Activated CD8-positive, alpha-beta memory T cell treated with anti-CD3 and anti-CD28 coated beads for 1 hour (primary cell): Measurements from ENCODE around the gene ENOPH1.
"Not testable (repeated sequence)": the region's sequence is repeated elsewhere in the genome, so short reads cannot be mapped to it uniquely, and the experiment has no call there.

Experiments used
- DNase-seq, 2 donors: peaks; one replicate each; pipeline ENCODE4 v3.0.0-alpha.2; 2020; ENCODE audit warnings: low read depth in 1 of 2; ENCODE audit errors: extremely low read depth in 1 of 2

The ENOPH1 gene

GRCh38 chr4:82430193-82430963 is at the start of gene ENOPH1, which contains the start of gene HNRNPDL:
ENOPH1 (plus strand) TSS chr4:82430590; CDS start chr4:82430830, 240 bp downstream.
HNRNPDL (minus strand) TSS chr4:82430462; CDS start chr4:82429690, 772 bp downstream.
- DNase-seq: peak; percentile 90 to 95

DNA sequence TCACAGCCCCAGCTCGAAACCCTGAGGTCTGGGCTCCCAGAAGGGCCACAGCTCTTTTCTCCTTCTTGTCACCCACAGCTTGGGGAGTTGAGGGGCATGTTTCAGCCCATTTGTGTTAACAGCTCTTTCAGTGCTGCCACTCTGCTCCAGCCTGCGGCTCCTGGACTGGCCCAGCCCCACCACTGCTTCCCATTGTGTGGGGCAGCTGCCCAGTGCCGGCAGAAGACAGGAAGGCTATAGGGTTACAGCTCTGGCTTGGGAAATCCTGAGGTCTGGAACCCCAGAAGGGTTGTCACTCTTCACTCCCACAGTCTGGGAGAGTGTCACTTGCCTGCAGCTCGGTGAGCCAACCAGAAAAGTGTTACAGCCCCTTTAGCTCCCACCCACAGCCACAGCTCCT is 49.6 kb upstream of the ENOPH1 start:
- DNase-seq: no peak

GRCh38 chr4:82381235-82381634 is 49.2 kb upstream of the ENOPH1 start:
- DNase-seq: no peak

DNA sequence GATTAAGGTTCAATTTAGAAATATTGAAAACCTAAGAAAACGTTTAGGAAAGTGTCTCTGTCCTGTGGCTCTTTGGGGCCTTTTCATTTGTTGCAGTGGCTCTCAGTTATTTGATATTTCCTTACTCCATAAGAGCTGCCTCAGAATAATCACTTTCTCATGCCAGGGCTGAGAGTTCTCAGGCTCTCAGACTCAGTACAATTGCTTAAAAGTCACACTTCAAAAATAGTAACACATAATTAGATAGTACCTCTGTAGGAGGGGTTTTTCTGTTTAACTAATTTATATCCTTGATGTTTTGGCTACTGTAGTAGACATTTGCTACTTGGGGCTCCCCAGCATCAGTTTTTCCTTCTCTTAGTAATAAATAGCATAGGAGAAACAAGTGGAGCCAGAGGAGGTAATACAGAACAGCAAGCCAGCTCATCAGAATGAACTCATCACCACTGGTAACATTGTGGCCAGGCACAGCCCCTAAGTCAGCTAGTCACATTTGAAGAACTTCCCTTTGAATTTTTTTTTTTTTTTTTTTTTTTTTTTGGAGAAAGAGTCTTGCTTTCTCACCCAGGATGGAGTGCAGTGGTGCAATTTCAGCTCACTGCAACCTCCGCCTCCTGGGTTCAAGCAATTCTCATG is 48.6 kb upstream of the ENOPH1 start:
- no peak for DNase-seq

DNA sequence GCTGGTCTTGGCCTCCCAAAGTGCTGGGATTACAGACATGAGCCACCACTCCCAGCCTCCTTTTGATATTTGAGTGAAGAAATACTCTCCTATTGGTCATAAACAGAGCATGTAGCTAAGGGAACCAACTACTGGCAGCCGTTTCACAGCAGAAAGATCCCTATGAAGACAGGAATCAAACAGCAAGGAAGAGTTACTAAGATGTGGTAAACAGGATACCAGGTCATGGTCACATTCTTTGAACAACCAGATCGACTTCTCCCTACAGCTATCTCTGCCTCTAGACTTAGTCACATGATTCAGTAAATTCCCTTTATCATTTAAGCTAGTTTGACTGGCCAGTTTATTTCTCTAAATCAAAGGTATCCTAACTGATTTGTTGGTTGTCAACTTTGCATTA is 47.6 kb upstream of the ENOPH1 start:
- no peak for DNase-seq

DNA sequence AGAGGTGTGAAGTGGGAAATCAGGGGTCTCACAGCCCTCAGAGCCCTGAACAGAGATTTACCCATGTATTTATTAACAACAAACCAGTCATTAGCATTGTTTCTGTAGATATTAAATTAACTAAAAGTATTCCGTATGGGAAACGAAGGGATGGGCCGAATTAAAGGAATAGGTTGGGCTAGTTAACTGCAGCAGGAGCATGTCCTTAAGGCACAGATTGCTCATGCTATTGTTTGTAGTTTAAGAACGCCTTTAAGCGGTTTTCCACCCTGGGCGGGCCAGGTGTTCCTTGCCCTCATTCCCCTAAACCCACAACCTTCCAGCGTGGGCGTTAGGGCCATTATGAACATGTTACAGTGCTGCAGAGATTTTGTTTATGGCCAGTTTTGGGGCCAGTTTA is 44.1 kb upstream of the ENOPH1 start:
- DNase-seq: not testable (repeated sequence)

DNA sequence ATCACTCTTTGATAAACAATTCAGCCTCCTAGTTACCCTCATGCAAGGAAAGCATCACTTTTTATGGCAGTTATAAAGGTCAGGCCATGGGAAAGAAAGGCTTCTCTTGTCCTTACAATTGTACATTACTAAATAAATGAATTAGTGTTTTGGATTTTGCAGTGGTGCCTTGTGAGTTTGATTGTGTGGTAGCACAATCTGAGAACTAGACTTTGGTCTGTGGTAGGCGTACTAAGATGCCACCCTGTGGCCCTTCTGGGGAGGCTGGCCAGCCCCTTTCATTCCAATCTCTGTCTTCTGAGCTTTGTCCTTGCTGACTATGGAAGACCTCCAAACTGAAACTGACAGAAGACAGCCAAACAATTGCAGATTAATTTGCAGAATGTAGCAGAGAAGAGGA is 42.0 kb upstream of the ENOPH1 start:
- no peak for DNase-seq

GRCh38 chr4:82390061-82390460 is 40.3 kb upstream of the ENOPH1 start:
- DNase-seq: not testable (repeated sequence)

- DNase-seq: no peak
These were observed 35.5 kb upstream of the ENOPH1 start for GRCh38 chr4:82394896-82395295.

DNA sequence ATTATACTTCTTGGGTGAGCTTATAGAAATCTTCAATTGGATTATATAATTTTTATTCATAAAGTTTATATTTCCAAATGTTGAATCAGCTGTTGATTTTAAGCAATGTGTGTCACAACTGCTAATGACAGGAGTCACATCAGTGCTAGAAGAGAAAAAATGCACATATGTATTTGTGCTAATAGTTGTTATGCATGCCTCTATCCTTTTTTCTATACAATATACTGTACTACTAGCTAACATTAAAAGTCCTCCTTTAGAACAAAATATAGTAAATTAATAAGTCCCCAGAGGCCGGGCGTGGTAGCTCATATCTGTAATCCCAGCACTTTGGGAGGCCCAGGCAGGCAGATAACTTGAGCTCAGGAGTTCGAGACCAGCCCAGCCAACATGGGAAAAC is 32.9 kb upstream of the ENOPH1 start:
- DNase-seq: no peak

DNA sequence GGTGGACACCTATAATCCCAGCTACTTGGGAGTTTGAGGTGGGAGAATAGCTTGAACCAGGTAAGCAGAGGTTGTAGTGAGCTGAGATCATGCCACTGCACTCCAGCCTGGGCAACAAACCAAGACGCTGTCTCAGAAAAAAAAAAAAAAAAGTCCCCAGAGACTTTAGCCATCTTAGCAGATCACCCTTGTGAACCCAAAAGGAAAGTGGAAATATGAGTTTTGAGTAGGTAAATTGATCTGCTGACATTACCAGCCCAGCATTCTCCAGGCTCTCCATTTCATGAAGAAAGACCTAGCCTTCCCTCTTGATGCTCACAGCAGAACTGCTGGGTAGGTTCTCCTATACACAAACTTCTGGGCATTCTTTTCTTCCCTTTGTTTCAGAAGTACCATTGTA is 32.1 kb upstream of the ENOPH1 start:
- no peak for DNase-seq

- no peak for DNase-seq
These were observed 28.8 kb upstream of the ENOPH1 start for GRCh38 chr4:82401600-82401999.

- no peak for DNase-seq
These were observed 28.1 kb upstream of the ENOPH1 start for GRCh38 chr4:82402196-82402775.

- no peak for DNase-seq
These were observed 26.7 kb upstream of the ENOPH1 start for GRCh38 chr4:82403725-82404124.

- DNase-seq: not testable (repeated sequence)
These were observed 15.3 kb upstream of the ENOPH1 start for GRCh38 chr4:82415061-82415460.

DNA sequence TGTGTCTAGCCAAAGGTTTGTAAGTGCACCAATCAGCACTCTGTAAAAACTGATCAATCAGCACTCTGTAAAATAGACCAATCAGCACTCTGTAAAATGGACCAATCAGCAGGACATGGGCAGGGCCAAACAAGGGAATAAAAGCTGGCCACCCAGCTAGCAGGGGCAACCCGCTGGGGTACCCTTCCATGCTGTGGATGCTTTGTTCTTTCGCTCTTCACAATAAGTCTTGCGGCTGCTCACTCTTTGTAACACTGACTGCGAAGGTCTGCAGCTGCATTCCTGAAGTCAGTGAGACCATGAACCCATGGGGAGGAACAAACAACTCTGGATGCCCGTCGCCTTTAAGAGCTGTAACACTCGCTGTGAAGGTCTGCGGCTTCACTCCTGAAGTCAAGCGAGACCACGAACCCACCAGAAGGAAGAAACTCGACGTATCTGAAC is 14.4 kb upstream of the ENOPH1 start:
- no peak for DNase-seq

- DNase-seq: no peak
These were observed 10.9 kb upstream of the ENOPH1 start for GRCh38 chr4:82419451-82419850.

DNA sequence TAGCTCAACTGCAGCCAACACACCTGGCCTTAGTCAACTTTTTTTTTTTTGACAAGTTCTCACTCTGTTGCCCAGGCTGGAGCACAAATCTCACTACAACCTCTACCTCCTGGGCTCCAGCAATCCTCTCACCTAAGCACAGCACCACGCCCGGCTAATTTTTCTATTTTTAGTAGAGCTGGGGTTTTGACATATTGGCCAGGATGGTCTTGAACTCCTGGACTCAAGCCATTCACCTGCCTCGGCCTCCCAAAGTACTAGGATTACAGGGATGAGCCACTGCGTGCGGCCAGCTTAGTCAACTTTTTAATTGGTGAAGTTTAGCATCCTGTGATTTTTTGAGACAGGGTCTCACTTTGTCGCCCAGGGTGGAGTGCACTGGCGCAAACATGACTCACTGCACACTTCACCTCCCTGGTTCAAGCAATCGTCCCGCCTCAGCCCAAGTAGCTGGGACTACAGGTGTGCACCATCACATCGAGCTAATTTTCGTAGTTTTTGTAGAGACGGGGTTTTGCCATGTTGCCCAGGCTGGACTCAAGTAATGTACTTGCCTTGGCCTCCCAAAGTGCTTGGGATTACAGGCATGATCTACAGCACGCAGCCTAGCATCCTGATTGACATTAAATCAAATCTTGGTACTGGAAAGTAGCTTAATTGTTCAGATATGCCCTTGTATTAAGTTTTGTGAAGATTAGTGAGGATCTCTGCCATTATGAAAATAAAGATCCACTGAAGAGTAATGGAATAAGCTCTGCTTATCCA is 8.4 kb upstream of the ENOPH1 start:
- no peak for DNase-seq

- DNase-seq: no peak
These were observed 7.8 kb upstream of the ENOPH1 start for GRCh38 chr4:82422616-82423015.

DNA sequence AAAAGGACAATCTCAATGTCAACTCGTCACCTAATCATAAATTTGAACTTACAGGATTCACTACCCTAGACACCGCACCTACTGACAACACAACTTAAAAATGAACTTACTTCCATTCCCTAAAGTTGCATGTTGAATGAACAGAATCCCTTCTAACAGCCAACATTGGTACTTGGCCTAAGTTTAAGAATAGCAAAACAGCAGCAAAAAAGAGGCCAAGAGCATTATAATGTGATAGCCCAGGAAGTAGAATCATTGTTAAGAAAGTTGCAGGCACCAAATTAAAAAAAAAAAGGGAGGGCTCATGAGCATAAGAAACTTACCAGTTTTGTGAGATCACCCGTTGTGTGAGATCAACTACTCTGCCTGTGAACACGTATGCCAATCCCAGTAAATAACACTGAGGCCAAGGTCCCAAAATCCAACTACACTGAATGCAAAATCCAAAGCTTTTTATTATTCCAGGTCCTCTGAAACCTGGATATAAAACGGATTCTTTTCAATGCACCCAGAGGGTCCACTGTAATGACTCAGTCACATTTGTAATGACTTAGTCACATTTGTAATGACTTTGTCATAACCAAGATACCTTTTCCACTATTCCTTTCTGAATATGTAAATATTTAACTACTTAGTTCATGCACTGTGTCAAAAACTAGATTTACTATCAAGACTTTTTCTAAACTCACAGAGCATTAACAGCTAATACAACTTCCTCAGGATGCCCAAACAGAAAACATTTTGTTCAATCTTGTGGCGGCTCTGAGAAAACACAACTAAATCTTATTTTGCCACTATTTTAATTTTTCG is 6.9 kb upstream of the ENOPH1 start:
- DNase-seq: no peak
